Stimulated activated naive CD8-positive, alpha-beta T cell treated with anti-CD3 and anti-CD28 coated beads, Interleukin-15, Interleukin-2, amounts not matched to agents 100 ng/mL and 50 ng/mL, for 24 hours (primary cell): ENCODE results near the gene DAP3.
A peak's percentile ranks its signal among the peaks of the same experiment; 100 is the strongest.
"Not testable (repeated sequence)": the region's sequence is repeated elsewhere in the genome, so short reads cannot be mapped to it uniquely, and the experiment has no call there.

Experiments
- H3K27ac Mint-ChIP-seq: one replicate; pipeline ENCODE4 v1.8.0; 2021; ENCODE audit warnings: mild to moderate bottlenecking, mixed read lengths
- H3K27me3 Mint-ChIP-seq: one replicate; pipeline ENCODE4 v1.8.0; 2021; ENCODE audit warnings: mixed read lengths
- H3K36me3 Mint-ChIP-seq: one replicate; pipeline ENCODE4 v1.8.0; 2021; ENCODE audit warnings: low read depth, mixed read lengths
- H3K4me1 Mint-ChIP-seq: one replicate; pipeline ENCODE4 v1.8.0; 2021; ENCODE audit warnings: low read depth, mixed read lengths
- H3K4me3 Mint-ChIP-seq: one replicate; pipeline ENCODE4 v1.8.0; 2021; ENCODE audit warnings: mild to moderate bottlenecking, mixed read lengths
- H3K9me3 Mint-ChIP-seq: one replicate; pipeline ENCODE4 v1.8.0; 2021; ENCODE audit warnings: mixed read lengths

Gene DAP3

GRCh38 chr1:155697616-155698015 lies 8.7 kb downstream of the DAP3 start:
- Mint-ChIP-seq H3K4me1 (peaks cover 49% of the 10 kb centered on the region), H3K36me3 (peaks cover 59% of the 10 kb centered on the region)

DNA sequence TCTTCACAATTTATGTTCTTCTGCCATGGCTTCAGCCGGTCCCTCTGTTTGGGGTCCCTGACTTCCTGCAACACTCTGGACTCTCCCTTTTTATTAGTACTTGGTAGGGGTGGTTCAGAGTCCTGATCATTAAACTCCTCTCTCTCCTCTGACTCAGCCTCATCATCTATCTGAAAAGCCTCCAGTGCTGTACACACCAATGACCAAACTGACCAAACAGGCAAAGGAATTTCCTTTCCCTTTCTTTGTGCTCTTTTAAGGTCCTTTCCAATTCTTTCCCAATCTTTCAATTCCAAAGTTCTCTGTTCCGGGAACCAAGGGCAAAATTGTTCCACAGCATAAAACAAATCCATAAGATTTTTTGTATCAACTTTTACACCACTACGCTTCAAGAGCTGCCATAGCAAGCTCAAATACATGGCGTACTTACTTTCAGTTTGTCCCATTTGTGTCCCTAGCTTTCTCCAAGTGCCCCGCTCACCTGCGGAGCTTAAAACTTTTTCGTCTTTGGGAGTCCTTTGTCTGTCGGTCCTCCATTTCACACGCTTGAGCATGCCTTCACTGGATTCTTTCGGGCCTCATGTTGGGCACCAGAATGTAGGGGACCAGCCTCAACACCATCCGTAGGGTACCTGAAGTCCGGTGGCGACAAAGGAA lies 9.6 kb downstream of the DAP3 start:
- Mint-ChIP-seq H3K27me3 (no peaks in the 10 kb centered on the region), H3K4me3 (no peak overlapping the region), H3K36me3 (peaks cover 50% of the 10 kb centered on the region), H3K9me3 (no peaks in the 10 kb centered on the region), H3K27ac (no peak overlapping the region), H3K4me1 (peaks cover 40% of the 10 kb centered on the region)

More at GRCh38 chr1:155697616-155698015, 8.7 kb downstream of the DAP3 start:
- H3K9me3 Mint-ChIP-seq, H3K27me3 Mint-ChIP-seq, H3K4me3 Mint-ChIP-seq, H3K27ac Mint-ChIP-seq: not testable (repeated sequence)

DNA sequence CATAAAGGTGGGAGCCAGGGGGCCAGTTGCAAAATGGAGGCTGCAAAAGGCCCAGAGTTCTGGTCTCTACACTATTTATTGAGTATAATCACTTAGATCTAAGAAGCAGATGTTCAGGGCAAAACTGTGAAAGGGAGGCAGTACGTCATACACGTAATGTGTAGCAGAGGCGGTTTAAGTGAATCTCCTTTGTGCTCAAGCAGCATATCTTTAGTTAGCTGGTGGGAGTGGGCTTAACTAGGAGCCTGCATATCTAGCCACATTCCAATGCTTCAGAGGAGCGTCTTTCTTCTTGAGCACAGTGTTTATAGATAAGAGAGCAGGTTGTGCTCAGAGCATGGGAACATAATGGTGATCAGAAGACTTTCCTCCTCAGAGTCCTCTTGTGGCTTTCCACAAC lies 10.2 kb downstream of the DAP3 start:
- H3K27ac Mint-ChIP-seq, H3K4me3 Mint-ChIP-seq, H3K9me3 Mint-ChIP-seq, H3K27me3 Mint-ChIP-seq: not testable (repeated sequence)
- Mint-ChIP-seq H3K4me1 (peaks cover 39% of the 10 kb centered on the region), H3K36me3 (peaks cover 48% of the 10 kb centered on the region)

DNA sequence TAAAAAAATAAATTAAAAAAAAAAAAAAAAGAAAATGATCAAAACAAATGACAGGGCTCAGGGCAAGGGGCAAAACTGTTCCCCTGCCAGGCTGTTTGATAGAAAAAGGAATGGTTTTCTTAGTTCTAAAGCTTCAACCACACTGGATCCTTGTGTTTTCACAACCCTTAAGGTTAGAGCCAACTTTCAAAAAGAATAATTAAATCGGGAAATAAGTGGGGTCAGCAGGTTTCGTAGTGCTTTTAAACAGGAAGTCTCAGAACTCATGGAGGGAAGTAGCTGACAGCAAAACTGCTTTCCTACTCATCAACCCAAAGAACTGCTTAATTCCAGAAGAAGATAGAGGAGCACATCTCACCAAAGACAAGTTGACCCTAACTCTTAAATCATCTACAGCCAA lies 12.8 kb downstream of the DAP3 start:
- H3K27me3 Mint-ChIP-seq, H3K27ac Mint-ChIP-seq, H3K9me3 Mint-ChIP-seq, H3K4me3 Mint-ChIP-seq: not testable (repeated sequence)
- peaks cover 20% of the 10 kb centered on the region for H3K4me1 Mint-ChIP-seq
- peaks cover 31% of the 10 kb centered on the region for H3K36me3 Mint-ChIP-seq

DNA sequence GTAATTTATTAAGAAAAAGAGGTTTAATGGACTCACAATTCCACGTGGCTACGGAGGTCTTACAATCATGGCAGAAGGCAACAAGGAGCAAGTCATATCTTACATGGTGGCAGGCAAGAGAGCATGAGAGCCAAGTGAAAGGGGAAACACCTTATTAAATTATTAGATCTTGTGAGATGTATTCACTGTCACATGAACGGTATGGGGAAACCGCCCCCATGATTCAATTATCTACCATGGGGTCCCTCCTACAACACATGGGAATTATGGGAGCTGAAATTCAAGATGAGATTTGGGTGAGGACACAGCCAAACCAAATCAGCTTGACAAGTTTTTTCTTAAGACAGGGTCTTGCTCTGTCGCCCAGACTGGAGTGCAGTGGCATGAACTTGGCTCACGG lies 14.3 kb downstream of the DAP3 start:
- no peaks in the 10 kb centered on the region for H3K27me3 Mint-ChIP-seq
- no peak overlapping the region for H3K27ac Mint-ChIP-seq
- peaks cover 24% of the 10 kb centered on the region for H3K36me3 Mint-ChIP-seq
- H3K4me1 Mint-ChIP-seq: peaks cover 19% of the 10 kb centered on the region
- H3K4me3 Mint-ChIP-seq: no peak overlapping the region
- no peaks in the 10 kb centered on the region for H3K9me3 Mint-ChIP-seq

DNA sequence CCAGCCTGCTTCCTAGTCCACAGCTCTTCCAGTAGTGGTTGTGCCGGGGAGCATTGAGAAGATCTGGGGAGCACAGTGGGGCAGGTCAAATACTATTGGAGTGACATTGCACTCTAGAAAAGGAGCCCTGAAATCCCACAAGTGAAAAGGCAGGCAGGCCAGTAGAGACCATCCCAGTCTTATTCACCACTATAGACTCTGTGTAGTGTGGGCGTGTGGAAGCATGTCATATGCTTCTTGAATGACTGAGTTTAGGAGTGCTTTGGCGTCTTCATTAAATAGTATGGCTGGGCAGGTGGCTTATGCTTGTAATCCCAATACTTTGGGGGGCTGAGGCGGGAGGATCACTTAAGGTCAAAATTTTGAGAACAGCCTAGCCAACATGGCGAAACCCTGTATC lies 15.5 kb downstream of the DAP3 start:
- H3K4me1 Mint-ChIP-seq: peaks cover 19% of the 10 kb centered on the region
- H3K36me3 Mint-ChIP-seq: peaks cover 20% of the 10 kb centered on the region
- not testable (repeated sequence) for H3K27ac Mint-ChIP-seq, H3K27me3 Mint-ChIP-seq, H3K4me3 Mint-ChIP-seq, H3K9me3 Mint-ChIP-seq

- Mint-ChIP-seq H3K27ac (no peak overlapping the region), H3K36me3 (peaks cover 21% of the 10 kb centered on the region), H3K4me1 (peaks cover 15% of the 10 kb centered on the region), H3K9me3 (no peaks in the 10 kb centered on the region), H3K4me3 (no peak overlapping the region), H3K27me3 (no peaks in the 10 kb centered on the region)
Observed at GRCh38 chr1:155706139-155706538, 17.2 kb downstream of the DAP3 start.

- H3K4me3 Mint-ChIP-seq: no peak overlapping the region
- H3K27ac Mint-ChIP-seq: no peak overlapping the region
- peaks cover 37% of the 10 kb centered on the region for H3K36me3 Mint-ChIP-seq
- H3K4me1 Mint-ChIP-seq: peaks cover 7% of the 10 kb centered on the region
- H3K27me3 Mint-ChIP-seq: no peaks in the 10 kb centered on the region
- no peaks in the 10 kb centered on the region for H3K9me3 Mint-ChIP-seq
Observed at GRCh38 chr1:155709391-155709790, 20.5 kb downstream of the DAP3 start.

- peaks cover 43% of the 10 kb centered on the region for H3K36me3 Mint-ChIP-seq
- not testable (repeated sequence) for H3K4me1 Mint-ChIP-seq, H3K4me3 Mint-ChIP-seq, H3K9me3 Mint-ChIP-seq, H3K27me3 Mint-ChIP-seq, H3K27ac Mint-ChIP-seq
Observed at GRCh38 chr1:155711457-155711856, 22.6 kb downstream of the DAP3 start.

GRCh38 chr1:155712636-155713035 lies 23.7 kb downstream of the DAP3 start:
- peaks cover 49% of the 10 kb centered on the region for H3K36me3 Mint-ChIP-seq

GRCh38 chr1:155713075-155713474 lies 24.2 kb downstream of the DAP3 start:
- Mint-ChIP-seq H3K4me1 (peaks cover 13% of the 10 kb centered on the region), H3K27me3 (no peaks in the 10 kb centered on the region), H3K36me3 (peaks cover 50% of the 10 kb centered on the region), H3K9me3 (no peaks in the 10 kb centered on the region), H3K27ac (no peak overlapping the region), H3K4me3 (no peak overlapping the region)

More at GRCh38 chr1:155712636-155713035, 23.7 kb downstream of the DAP3 start:
- not testable (repeated sequence) for H3K27me3 Mint-ChIP-seq, H3K4me3 Mint-ChIP-seq, H3K9me3 Mint-ChIP-seq, H3K27ac Mint-ChIP-seq
- H3K4me1 Mint-ChIP-seq: peaks cover 16% of the 10 kb centered on the region

DNA sequence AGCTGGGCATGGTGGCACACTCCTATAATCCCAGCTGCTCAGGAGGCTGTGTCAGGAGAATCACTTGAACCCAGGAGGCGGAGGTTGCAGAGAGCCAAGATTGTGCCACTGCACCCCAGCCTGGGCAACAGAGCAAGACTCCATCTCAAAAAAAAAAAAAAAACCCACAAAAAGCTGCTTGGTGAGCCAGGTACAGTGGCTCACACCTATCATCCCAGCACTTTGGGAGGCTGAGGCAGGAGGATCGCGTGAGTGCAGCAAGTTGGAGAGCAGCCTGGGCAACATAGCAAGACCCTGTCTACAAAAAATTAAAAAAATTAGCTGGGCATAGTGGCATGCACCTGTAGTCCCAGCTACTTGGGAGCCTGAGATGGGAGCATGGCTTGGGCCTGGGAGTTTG lies 26.2 kb downstream of the DAP3 start:
- H3K27ac Mint-ChIP-seq, H3K27me3 Mint-ChIP-seq, H3K9me3 Mint-ChIP-seq, H3K4me3 Mint-ChIP-seq: not testable (repeated sequence)
- Mint-ChIP-seq H3K36me3 (peaks cover 46% of the 10 kb centered on the region), H3K4me1 (peaks cover 13% of the 10 kb centered on the region)

- Mint-ChIP-seq H3K9me3 (no peaks in the 10 kb centered on the region), H3K36me3 (peaks cover 46% of the 10 kb centered on the region), H3K27me3 (no peaks in the 10 kb centered on the region), H3K27ac (no peak overlapping the region), H3K4me1 (peaks cover 13% of the 10 kb centered on the region), H3K4me3 (no peak overlapping the region)
Observed at GRCh38 chr1:155715777-155716176, 26.9 kb downstream of the DAP3 start.

DNA sequence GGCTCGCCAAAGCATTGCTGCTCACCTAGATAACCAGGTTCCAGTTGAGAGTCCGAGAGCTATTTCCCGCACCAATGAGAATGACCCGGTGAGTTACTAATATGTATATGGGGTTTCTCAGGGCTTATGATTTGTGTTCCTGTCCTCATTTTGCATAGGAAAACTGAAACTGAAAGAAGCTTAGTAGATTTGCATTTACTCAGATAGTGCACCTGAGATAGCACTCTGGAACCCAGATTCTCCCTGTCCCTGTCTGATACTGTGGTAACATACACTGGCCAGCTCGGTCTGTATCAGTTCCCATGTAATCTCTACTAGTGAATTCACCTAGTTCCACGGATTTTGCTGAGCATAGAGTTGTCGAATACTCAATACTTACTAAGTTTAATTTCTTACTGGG lies 28.1 kb downstream of the DAP3 start:
- Mint-ChIP-seq H3K4me3 (no peak overlapping the region), H3K27ac (peak overlapping the region; percentile 36)

DNA sequence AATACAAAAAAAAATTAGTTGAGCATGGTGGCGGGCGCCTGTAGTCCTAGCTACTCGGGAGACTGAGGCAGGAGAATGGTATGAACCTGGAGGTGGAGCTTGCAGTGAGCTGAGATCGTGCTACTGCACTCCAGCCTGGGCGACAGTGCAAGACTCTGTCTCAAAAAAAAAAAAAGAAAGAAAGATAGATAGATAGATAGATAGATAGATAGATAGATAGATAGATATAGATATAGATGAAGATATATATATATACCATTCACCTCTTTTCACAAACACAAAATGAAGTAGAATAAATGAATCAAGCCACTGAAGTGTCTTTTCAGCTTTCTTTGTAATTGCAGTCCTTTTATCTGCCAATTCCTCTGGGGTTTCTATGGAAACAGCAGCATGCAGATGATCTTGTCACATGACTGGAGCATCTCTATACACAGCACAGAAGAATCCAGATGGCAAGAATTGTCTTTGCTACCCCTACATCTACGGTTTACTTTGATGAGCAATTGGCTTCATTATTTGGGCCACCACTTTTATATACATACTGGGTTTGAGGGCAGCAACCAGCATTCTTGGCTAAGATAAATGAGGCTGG lies 29.7 kb downstream of the DAP3 start:
- H3K27ac Mint-ChIP-seq, H3K27me3 Mint-ChIP-seq, H3K4me3 Mint-ChIP-seq, H3K9me3 Mint-ChIP-seq: not testable (repeated sequence)
- Mint-ChIP-seq H3K36me3 (peaks cover 45% of the 10 kb centered on the region), H3K4me1 (peaks cover 13% of the 10 kb centered on the region)

More for the DNA sequence above, 28.1 kb downstream of the DAP3 start:
- no peaks in the 10 kb centered on the region for H3K9me3 Mint-ChIP-seq
- peaks cover 13% of the 10 kb centered on the region for H3K4me1 Mint-ChIP-seq
- peaks cover 53% of the 10 kb centered on the region for H3K36me3 Mint-ChIP-seq
- H3K27me3 Mint-ChIP-seq: no peaks in the 10 kb centered on the region

- Mint-ChIP-seq H3K9me3 (no peaks in the 10 kb centered on the region), H3K4me3 (no peak overlapping the region), H3K4me1 (peaks cover 13% of the 10 kb centered on the region), H3K27me3 (no peaks in the 10 kb centered on the region), H3K27ac (no peak overlapping the region), H3K36me3 (peaks cover 39% of the 10 kb centered on the region)
Observed at GRCh38 chr1:155719703-155720102, 30.8 kb downstream of the DAP3 start.
